ENCODE results near the gene FSCN2. TPM values are rescaled to one million over a fixed set of nuclear protein-coding genes. Genes with fewer than 3 reads are reported as not detected.

FSCN2 gene
- total RNA-seq, 1 experiment from 2014 or later: 1.2 TPM

- intact Hi-C loops (cut with micrococcal nuclease; ENCODE audit: unreplicated experiment): no loop called here
- Histone ChIP-seq H3K27ac (ENCODE audit: low read length) (peak overlapping the region; percentile 87), H3K4me3 (ENCODE audit: low read depth in 2 of 2, low read length in 2 of 2) (peak overlapping the region; percentile 67 to 100), H3K9me3 (ENCODE audit: control insufficient read depth, insufficient read depth, low read depth, low read length) (no peaks in the 10 kb centered on the region), H3K27me3 (ENCODE audit: control insufficient read depth, insufficient read depth, low read length) (no peaks in the 10 kb centered on the region), H3K36me3 (ENCODE audit: control insufficient read depth, insufficient read depth, low read length) (peaks cover 31% of the 10 kb centered on the region), H3K4me1 (ENCODE audit: control insufficient read depth, insufficient read depth, low read length) (peaks cover 16% of the 10 kb centered on the region)
- DNase-seq (ENCODE audit: low read depth, low spot score) (no peak), ATAC-seq (no peak)
- POLR2A ChIA-PET: no interaction called here
- in situ Hi-C loops (cut with HindIII; ENCODE audit: low pct_unique_long_range_greater_than_20kb, low sequenced_read_pairs): no loop called here
- no TSS peak for BruUV-seq (replicated peaks)
- no peak for TF ChIP-seq SIN3A (IDR thresholded peaks at IDR 0.05; ENCODE audit: borderline replicate concordance, insufficient read depth, low read depth, low read length)
- TF ChIP-seq POLR2AphosphoS5 (IDR thresholded peaks at IDR 0.05; ENCODE audit: low read depth, low read length): no peak
- TF ChIP-seq CTCF (IDR thresholded peaks at IDR 0.05): no peak
- TF ChIP-seq TCF7L2 (IDR thresholded peaks at IDR 0.05; ENCODE audit: low read depth, low read length): no peak
- TF ChIP-seq REST (IDR thresholded peaks at IDR 0.05; ENCODE audit: insufficient read depth in 1 of 2, low read depth in 2 of 2, low read length in 1 of 2): no peak
- CTCF ChIA-PET: interaction anchor here (0.6 kb wide), 1 partner anchor 591 kb away, joined by 6 read pairs; no protein-coding TSS in a partner anchor
These were observed 16.7 kb upstream of the FSCN2 start for GRCh38 chr17:81511554-81511803.

GRCh38 chr17:81511804-81512561, 16.2 kb upstream of the FSCN2 start:
- ChIA-PET POLR2A (interaction anchor here (0.6 kb wide), 1 partner anchor 179 kb away, joined by 3 read pairs; no protein-coding TSS in a partner anchor), CTCF (interaction anchor here (0.6 kb wide), 1 partner anchor 591 kb away, joined by 6 read pairs; no protein-coding TSS in a partner anchor)
- H3K27ac ChIP-seq (ENCODE audit: low read length): peak overlapping the region; percentile 87
- DNase-seq (ENCODE audit: low read depth, low spot score): no peak
- BruUV-seq (replicated peaks): TSS peak; percentile 90
- peaks cover 31% of the 10 kb centered on the region for H3K36me3 ChIP-seq (ENCODE audit: control insufficient read depth, insufficient read depth, low read length)
- H3K27me3 ChIP-seq (ENCODE audit: control insufficient read depth, insufficient read depth, low read length): no peaks in the 10 kb centered on the region
- H3K9me3 ChIP-seq (ENCODE audit: control insufficient read depth, insufficient read depth, low read depth, low read length): no peaks in the 10 kb centered on the region
- peak; percentile 17 for ATAC-seq
- peak; percentile 83; the same call in 1 of the 2 replicates for TF ChIP-seq POLR2AphosphoS5 (IDR thresholded peaks at IDR 0.05; ENCODE audit: low read depth, low read length)
- TF ChIP-seq CTCF (IDR thresholded peaks at IDR 0.05): no peak
- H3K4me3 ChIP-seq (ENCODE audit: low read depth in 2 of 2, low read length in 2 of 2): peak overlapping the region; percentile 67 to 100
- in situ Hi-C loops (cut with HindIII; ENCODE audit: low pct_unique_long_range_greater_than_20kb, low sequenced_read_pairs): no loop called here
- intact Hi-C loops (cut with micrococcal nuclease; ENCODE audit: unreplicated experiment): no loop called here
- H3K4me1 ChIP-seq (ENCODE audit: control insufficient read depth, insufficient read depth, low read length): peaks cover 21% of the 10 kb centered on the region

Data from Panc1 (cell line).